Effector memory CD4-positive, alpha-beta T cell (primary cell): ENCODE results near the gene SEMA4A.
"Not testable (repeated sequence)": the region's sequence is repeated elsewhere in the genome, so short reads cannot be mapped to it uniquely, and the experiment has no call there.

Experiments
- DNase-seq, 3 donors: peaks; one replicate each; pipeline ENCODE4 v3.0.0-alpha.2; 2020
- H3K27ac ChIP-seq: 2 replicates; pipeline ENCODE4 v1.7.0; 2013; ENCODE audit warnings: mild to moderate bottlenecking, low read length, moderate library complexity; ENCODE audit not compliant: insufficient read depth, poor library complexity, severe bottlenecking
- H3K27me3 ChIP-seq: replicated peaks from 2 replicates; pipeline ENCODE4 v1.7.0; 2013; ENCODE audit warnings: mild to moderate bottlenecking, low read length; ENCODE audit not compliant: insufficient read depth, control insufficient read depth, poor library complexity, severe bottlenecking
- H3K36me3 ChIP-seq: 2 replicates; pipeline ENCODE4 v1.7.0; 2013; ENCODE audit warnings: mild to moderate bottlenecking, low read length, moderate library complexity; ENCODE audit not compliant: control insufficient read depth, insufficient read depth
- H3K4me1 ChIP-seq: 2 replicates; pipeline ENCODE4 v1.7.0; 2013; ENCODE audit warnings: low read length, mild to moderate bottlenecking; ENCODE audit not compliant: control insufficient read depth, insufficient read depth, poor library complexity, severe bottlenecking
- H3K4me3 ChIP-seq: 2 replicates; pipeline ENCODE4 v1.7.0; 2013; ENCODE audit warnings: low read length, low read depth, mild to moderate bottlenecking; ENCODE audit not compliant: insufficient read depth, poor library complexity, severe bottlenecking
- H3K9me3 ChIP-seq: 2 replicates; pipeline ENCODE4 v1.7.0; 2013; ENCODE audit warnings: mild to moderate bottlenecking, low read length, moderate library complexity; ENCODE audit not compliant: control insufficient read depth

Gene SEMA4A

GRCh38 chr1:156214024-156214748 lies 60.8 kb downstream of the SEMA4A start:
- no peaks in the 10 kb centered on the region for H3K9me3 ChIP-seq
- H3K4me3 ChIP-seq, result no peak overlapping the region
- H3K27me3 ChIP-seq, result no peaks in the 10 kb centered on the region
- DNase-seq, result no peak
- H3K4me1 ChIP-seq, result peaks cover 20% of the 10 kb centered on the region
- peaks cover 10% of the 10 kb centered on the region for H3K36me3 ChIP-seq
- peak overlapping the region; percentile 94 for H3K27ac ChIP-seq

DNA sequence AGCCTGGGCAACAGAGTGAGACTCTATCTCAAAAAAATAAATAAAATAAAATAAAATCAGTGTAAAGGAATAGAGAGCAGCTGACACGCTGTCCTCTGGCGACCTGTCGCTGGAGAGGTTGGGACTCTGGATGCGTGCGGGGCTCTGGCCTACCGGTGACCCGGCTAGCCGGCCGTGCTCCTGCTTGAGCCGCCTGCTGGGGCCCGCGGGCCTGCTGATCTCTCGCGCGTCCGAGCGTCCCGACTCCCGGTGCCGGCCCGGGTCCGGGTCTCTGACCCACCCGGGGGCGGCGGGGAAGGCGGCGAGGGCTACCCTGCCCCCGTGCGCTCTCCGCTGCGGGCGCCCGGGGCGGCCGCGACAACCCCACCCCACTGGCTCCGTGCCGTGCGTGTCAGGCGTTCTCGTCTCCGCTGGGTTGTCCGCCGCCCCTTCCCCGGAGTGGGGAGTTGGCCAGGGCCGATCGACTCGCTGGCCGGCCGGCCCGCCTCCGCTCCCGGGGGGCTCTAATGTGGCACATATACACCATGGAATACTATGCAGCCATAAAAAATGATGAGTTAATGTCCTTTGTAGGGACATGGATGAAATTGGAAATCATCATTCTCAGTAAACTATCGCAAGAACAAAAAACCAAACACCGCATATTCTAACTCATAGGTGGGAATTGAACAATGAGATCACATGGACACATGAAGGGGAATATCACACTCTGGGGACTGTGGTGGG lies 63.1 kb downstream of the SEMA4A start:
- not testable (repeated sequence) for H3K4me3 ChIP-seq, H3K9me3 ChIP-seq, H3K27ac ChIP-seq, DNase-seq, H3K27me3 ChIP-seq, H3K36me3 ChIP-seq
- H3K4me1 ChIP-seq, result peaks cover 20% of the 10 kb centered on the region

DNA sequence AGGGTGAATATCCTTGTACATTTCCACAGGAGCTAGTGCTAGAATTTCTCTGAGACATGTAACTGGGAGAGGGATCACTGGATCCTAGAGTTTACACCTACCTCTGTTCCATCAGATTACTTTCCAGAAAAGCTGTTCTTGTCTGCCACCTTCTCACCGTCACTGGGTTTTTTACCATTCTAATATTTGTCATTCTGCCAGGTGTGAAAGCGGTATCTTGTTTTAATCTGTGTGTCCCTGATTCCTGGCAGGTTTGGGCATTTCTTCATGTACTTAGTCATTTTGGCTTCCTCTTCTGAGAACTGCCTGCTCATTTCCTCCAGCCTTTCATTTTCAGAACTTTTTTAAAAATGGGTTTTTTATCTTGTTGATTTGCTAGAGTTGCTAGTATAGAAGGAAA lies 64.5 kb downstream of the SEMA4A start:
- peaks cover 18% of the 10 kb centered on the region for H3K36me3 ChIP-seq
- no peak overlapping the region for H3K4me3 ChIP-seq
- peak overlapping the region; percentile 34 for H3K27ac ChIP-seq

DNA sequence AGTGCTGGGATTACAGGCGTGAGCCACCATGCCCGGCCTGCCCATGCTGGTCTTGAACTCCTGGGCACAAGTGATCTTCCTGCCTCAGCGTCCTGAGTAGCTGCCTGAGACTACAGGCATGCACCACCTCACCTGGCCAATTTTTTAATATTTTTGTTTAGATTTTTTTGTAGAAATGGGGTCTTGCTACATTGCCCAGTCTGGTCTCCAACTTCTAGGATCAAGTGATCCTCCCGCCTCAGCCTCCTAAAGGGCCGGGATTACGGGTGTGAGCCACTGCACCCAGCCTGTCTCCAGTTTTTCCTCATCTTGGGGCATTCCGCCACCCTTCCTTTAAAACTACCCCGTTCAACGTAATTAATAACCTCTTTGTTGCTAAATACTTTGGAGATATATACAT lies 66.8 kb downstream of the SEMA4A start:
- Histone ChIP-seq H3K4me1 (peaks cover 7% of the 10 kb centered on the region), H3K4me3 (no peak overlapping the region), H3K36me3 (peaks cover 25% of the 10 kb centered on the region), H3K27ac (no peak overlapping the region), H3K9me3 (no peaks in the 10 kb centered on the region), H3K27me3 (no peaks in the 10 kb centered on the region)
- no peak for DNase-seq

More for the DNA sequence above, 64.5 kb downstream of the SEMA4A start:
- DNase-seq, result no peak
- peaks cover 20% of the 10 kb centered on the region for H3K4me1 ChIP-seq
- no peaks in the 10 kb centered on the region for H3K9me3 ChIP-seq
- H3K27me3 ChIP-seq, result no peaks in the 10 kb centered on the region

GRCh38 chr1:156221986-156222692 lies 68.8 kb downstream of the SEMA4A start:
- no peak for DNase-seq
- Histone ChIP-seq H3K4me3 (no peak overlapping the region), H3K27ac (no peak overlapping the region), H3K27me3 (no peaks in the 10 kb centered on the region), H3K36me3 (peaks cover 34% of the 10 kb centered on the region), H3K9me3 (no peaks in the 10 kb centered on the region), H3K4me1 (peaks cover 8% of the 10 kb centered on the region)

GRCh38 chr1:156225677-156226014 lies 72.3 kb downstream of the SEMA4A start:
- Histone ChIP-seq H3K27ac (no peak overlapping the region), H3K27me3 (no peaks in the 10 kb centered on the region), H3K4me3 (no peak overlapping the region), H3K36me3 (peaks cover 43% of the 10 kb centered on the region), H3K9me3 (no peaks in the 10 kb centered on the region), H3K4me1 (peaks cover 5% of the 10 kb centered on the region)
- no peak for DNase-seq

DNA sequence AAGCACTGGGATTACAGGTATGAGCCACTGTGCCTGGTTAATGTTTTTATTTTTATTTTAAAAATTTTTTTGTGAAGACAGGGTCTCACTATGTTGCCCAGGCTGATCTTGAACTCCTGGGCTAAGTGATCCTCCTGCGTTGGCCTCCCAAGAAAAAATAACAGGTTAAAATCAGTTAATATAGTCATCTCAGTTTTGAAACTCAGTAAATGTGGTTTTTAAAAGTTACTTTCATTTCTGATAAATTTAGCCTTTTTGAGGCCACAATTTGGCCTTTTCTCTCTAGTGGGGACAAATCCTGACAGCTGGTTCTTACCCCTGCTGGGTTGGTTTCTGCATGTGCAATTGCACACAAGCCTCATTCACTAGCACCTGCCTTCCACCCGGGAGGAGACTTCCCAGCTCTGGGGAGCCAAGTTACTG lies 72.7 kb downstream of the SEMA4A start:
- no peak for DNase-seq
- Histone ChIP-seq H3K9me3 (no peaks in the 10 kb centered on the region), H3K27me3 (no peaks in the 10 kb centered on the region), H3K36me3 (peaks cover 39% of the 10 kb centered on the region), H3K27ac (no peak overlapping the region), H3K4me1 (peaks cover 5% of the 10 kb centered on the region), H3K4me3 (no peak overlapping the region)

- Histone ChIP-seq H3K4me1 (peaks cover 5% of the 10 kb centered on the region), H3K4me3 (no peak overlapping the region), H3K9me3 (no peaks in the 10 kb centered on the region), H3K27ac (no peak overlapping the region), H3K27me3 (no peaks in the 10 kb centered on the region), H3K36me3 (peaks cover 34% of the 10 kb centered on the region)
- no peak for DNase-seq
These were observed 73.4 kb downstream of the SEMA4A start for GRCh38 chr1:156226782-156227181.
